ENCODE data around the gene SMAD2.

The SMAD2 gene

GRCh38 chr18:47821314-47821713 lies 109.1 kb downstream of the SMAD2 start:
- DNase-seq (ENCODE audit: extremely low read depth, low read depth) = no peak
- TF ChIP-seq CTCF (IDR thresholded peaks at IDR 0.05; ENCODE audit: low read depth, low read length, missing control alignments) = no peak
- H3K4me3 ChIP-seq (replicated peaks; ENCODE audit: low read depth, low read length) = no peak overlapping the region

GRCh38 chr18:47817795-47818077 lies 112.7 kb downstream of the SMAD2 start:
- TF ChIP-seq CTCF (IDR thresholded peaks at IDR 0.05; ENCODE audit: low read depth, low read length, missing control alignments) = no peak
- H3K4me3 ChIP-seq (replicated peaks; ENCODE audit: low read depth, low read length) = no peak overlapping the region
- DNase-seq (ENCODE audit: extremely low read depth, low read depth) = no peak

DNA sequence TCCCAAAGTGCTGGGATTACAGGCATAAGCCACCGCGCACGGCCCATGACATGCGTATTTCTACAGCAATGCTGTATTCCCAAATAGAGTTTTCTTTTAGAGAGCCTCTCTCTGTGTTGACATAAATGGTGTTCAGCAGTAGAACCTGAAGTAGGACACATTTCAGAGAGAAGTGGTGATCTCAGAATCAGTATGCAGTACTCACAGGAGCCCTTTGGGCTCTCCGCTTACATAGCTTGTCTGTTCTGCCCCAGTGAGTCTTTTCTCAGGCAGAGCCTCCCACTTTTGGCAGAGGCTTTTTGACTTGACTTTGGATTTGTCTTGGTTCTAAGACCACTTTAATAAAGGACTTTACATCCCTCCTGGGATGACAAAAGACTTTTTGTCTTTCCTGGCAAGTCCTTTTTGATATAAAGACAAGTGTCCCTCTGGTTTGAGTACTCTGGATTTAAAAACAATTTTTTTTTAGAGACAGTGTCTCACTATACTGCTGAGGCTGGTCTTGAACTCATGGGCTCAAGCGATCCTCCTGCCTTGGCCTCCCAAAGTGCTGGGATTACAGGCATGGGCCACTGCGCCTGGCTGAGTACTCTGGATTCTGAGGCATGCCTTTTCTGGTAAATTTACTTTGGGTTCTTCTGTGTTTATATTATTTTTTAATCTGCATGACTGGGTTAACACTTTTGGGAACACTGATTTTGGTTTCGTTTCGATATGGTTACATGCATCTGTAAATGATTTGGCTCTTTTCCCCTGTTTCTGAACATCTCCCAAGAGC lies 113.3 kb downstream of the SMAD2 start:
- no peak overlapping the region for H3K4me3 ChIP-seq (replicated peaks; ENCODE audit: low read depth, low read length)
- no peak for TF ChIP-seq CTCF (IDR thresholded peaks at IDR 0.05; ENCODE audit: low read depth, low read length, missing control alignments)
- DNase-seq (ENCODE audit: extremely low read depth, low read depth) = no peak

GRCh38 chr18:47815486-47816270 lies 114.8 kb downstream of the SMAD2 start:
- no peak for TF ChIP-seq CTCF (IDR thresholded peaks at IDR 0.05; ENCODE audit: low read depth, low read length, missing control alignments)
- no peak overlapping the region for H3K4me3 ChIP-seq (replicated peaks; ENCODE audit: low read depth, low read length)
- no peak for DNase-seq (ENCODE audit: extremely low read depth, low read depth)

GRCh38 chr18:47809420-47809819 lies 121.0 kb downstream of the SMAD2 start:
- H3K4me3 ChIP-seq (replicated peaks; ENCODE audit: low read depth, low read length) = no peak overlapping the region
- no peak for DNase-seq (ENCODE audit: extremely low read depth, low read depth)
- no peak for TF ChIP-seq CTCF (IDR thresholded peaks at IDR 0.05; ENCODE audit: low read depth, low read length, missing control alignments)

- DNase-seq (ENCODE audit: extremely low read depth, low read depth) = no peak
- TF ChIP-seq CTCF (IDR thresholded peaks at IDR 0.05; ENCODE audit: low read depth, low read length, missing control alignments) = no peak
- H3K4me3 ChIP-seq (replicated peaks; ENCODE audit: low read depth, low read length) = no peak overlapping the region
Observed at GRCh38 chr18:47802802-47803201, 127.7 kb downstream of the SMAD2 start.

Data from HFF-Myc (cell line).